ENCODE data around the gene ENTPD8.

Gene ENTPD8

DNA sequence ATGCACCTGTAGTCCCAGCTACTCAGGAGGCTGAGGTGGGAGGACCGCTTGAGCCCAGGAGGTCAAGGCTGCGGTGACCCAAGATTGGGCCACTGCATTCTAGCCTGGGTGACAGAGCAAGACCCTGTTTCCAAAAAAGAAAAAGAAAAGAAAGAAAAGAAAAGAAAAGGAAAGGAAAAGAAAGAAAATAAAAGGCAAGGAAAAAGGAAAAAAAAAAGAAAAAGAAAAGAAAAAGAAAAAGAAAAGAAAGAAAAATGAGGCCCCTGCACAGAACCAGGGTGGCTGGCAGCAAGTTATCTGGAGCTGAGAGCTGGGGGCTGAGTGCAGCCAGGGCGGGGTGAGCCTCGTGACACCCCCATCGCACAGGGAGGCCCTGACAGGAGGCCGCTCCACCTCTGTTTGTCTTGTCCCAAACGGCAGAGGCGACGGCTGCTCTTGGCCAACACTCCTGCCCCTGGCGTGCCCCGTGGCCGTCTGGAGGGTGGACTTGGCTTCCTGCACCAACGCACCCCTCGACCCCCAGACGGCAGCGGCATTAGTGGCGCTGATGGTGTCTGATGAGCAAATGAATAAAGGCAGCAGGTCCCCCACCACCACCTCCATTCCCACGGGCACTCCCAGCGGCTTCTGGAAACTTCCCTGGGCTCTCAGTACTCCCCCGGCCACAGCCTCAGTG, 34.9 kb downstream of the ENTPD8 start:
- H3K4me3 ChIP-seq (ENCODE audit: low read depth, low read length) = no peak overlapping the region
- TF ChIP-seq CTCF (IDR thresholded peaks at IDR 0.05; ENCODE audit: low read depth, low read length) = no peak

GRCh38 chr9:137405677-137406081, 35.5 kb downstream of the ENTPD8 start:
- TF ChIP-seq CTCF (IDR thresholded peaks at IDR 0.05; ENCODE audit: low read depth, low read length) = no peak
- H3K4me3 ChIP-seq (ENCODE audit: low read depth, low read length) = no peak overlapping the region

DNA sequence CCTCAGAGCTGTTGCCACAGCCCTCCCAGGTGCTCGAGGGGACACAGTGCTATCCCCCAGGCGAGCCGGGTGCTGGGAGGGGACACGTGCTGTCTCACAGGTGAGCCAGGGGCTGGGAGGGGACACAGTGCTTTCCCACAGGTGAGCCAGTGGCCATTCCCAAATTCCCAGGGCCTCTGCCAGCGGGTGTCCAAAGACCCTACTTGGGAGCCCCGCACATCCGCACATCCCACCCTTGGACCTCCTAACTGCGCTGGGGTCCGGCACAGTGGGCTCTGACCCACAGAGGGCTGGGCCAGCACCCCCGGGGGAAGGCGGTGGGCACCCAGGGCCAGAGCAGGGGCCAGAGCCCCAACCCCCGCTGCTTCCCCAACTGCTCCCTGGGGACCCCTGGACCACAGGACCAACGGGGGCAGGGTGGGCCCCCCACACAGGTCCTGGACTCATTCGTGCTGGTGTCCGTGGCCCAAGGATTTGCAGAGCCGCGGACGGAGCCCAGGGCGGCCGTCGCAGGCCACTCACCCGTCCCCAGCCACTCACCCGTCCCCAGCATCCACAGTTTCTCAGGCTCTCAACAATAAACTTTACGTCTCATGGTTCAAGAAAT, 36.1 kb downstream of the ENTPD8 start:
- TF ChIP-seq CTCF (IDR thresholded peaks at IDR 0.05; ENCODE audit: low read depth, low read length) = no peak
- H3K4me3 ChIP-seq (ENCODE audit: low read depth, low read length) = no peak overlapping the region

DNA sequence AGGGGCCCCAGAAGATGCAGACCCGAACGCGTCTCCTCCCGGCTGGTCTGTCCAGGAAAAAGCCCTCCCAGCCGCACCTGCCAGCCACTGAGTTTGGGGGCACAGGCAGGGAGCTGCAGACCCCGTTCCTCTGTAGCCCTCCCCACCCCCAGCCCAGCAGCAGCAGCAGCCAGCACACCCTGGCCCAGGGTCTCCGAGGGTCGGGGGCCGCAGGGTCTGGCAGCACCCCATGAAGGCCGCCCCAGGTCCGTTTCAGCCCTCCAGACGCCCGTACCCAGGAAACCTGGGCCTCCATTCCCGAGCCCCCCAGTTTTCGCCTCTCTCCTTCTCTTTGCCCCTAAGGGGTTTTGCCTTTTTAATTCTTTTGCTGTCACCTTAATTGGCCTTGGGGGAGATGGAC, 37.9 kb downstream of the ENTPD8 start:
- TF ChIP-seq CTCF (IDR thresholded peaks at IDR 0.05; ENCODE audit: low read depth, low read length) = no peak

GRCh38 chr9:137402746-137403145, 38.4 kb downstream of the ENTPD8 start:
- TF ChIP-seq CTCF (IDR thresholded peaks at IDR 0.05; ENCODE audit: low read depth, low read length) = no peak
- no peak overlapping the region for H3K4me3 ChIP-seq (ENCODE audit: low read depth, low read length)

More for the DNA sequence above, 37.9 kb downstream of the ENTPD8 start:
- H3K4me3 ChIP-seq (ENCODE audit: low read depth, low read length) = no peak overlapping the region

- TF ChIP-seq CTCF (IDR thresholded peaks at IDR 0.05; ENCODE audit: low read depth, low read length) = no peak
- no peak overlapping the region for H3K4me3 ChIP-seq (ENCODE audit: low read depth, low read length)
These were observed 42.3 kb downstream of the ENTPD8 start for GRCh38 chr9:137398561-137399468.
